ENCODE data around the gene PLD4. TPM values are rescaled to one million over a fixed set of nuclear protein-coding genes. Genes with fewer than 3 reads are reported as not detected.

The PLD4 gene
- total RNA-seq, 1 donor from 2014 or later = 0.05 TPM

DNA sequence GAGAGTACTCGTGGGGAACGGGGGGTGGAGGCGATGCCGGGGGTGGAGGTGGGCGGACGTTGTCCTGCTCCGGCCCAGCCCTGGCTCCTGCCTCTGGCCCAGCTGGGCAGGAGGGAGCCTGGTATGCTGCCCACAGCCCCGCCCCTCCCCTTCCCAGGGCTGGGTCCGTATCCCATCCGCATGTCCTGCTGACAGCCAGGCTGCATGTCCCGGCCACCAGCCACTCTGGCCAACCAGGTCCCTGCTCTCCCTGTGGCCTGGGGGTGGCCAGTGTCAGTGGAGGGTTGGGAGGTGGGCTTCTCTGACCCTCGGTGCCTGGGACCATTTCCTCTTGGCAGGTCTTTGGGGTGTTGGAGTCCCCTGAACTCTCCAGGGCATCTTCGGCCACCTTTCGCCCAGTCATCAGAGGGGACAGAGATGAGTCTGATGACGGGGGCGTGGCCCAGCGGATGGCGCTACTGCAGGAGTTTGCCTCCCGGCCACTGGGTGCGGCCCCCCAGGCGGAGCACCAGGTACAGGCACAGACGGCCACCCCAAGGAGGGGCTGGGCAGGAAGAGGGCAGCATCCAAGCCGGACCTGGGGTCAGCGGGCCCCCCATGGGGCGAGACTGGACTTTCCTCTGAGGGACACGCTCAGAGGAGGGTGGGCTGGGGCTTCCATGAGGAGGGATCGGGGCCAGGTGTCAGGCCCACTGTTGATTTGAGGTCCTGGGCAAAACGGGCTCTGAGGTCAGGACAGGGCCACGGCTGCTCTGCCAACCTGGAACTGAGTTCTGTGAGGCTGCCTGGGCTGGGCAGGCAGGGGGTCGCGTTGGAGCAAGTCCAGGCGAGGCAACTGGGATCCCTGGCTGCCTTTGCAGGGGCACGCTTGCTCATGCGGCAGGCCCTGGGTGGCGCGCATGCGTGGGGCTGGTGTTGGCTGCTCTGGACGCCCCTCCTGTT, 39.4 kb upstream of the PLD4 start:
- Mint-ChIP-seq H3K36me3 (ENCODE audit: insufficient read depth) (peaks cover 4% of the 10 kb centered on the region), H3K27ac (no peak overlapping the region), H3K9me3 (ENCODE audit: low read depth) (no peaks in the 10 kb centered on the region), H3K4me3 (ENCODE audit: low read depth) (no peak overlapping the region), H3K4me1 (ENCODE audit: low read depth) (no peaks in the 10 kb centered on the region), H3K27me3 (no peaks in the 10 kb centered on the region)
- DNase-seq (ENCODE audit: low spot score, unreplicated experiment) = no peak
- TF ChIP-seq, protein P1, sequence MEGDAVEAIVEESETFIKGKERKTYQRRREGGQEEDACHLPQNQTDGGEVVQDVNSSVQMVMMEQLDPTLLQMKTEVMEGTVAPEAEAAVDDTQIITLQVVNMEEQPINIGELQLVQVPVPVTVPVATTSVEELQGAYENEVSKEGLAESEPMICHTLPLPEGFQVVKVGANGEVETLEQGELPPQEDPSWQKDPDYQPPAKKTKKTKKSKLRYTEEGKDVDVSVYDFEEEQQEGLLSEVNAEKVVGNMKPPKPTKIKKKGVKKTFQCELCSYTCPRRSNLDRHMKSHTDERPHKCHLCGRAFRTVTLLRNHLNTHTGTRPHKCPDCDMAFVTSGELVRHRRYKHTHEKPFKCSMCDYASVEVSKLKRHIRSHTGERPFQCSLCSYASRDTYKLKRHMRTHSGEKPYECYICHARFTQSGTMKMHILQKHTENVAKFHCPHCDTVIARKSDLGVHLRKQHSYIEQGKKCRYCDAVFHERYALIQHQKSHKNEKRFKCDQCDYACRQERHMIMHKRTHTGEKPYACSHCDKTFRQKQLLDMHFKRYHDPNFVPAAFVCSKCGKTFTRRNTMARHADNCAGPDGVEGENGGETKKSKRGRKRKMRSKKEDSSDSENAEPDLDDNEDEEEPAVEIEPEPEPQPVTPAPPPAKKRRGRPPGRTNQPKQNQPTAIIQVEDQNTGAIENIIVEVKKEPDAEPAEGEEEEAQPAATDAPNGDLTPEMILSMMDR (IDR thresholded peaks at IDR 0.05; ENCODE audit: unreplicated experiment) = no peak

DNA sequence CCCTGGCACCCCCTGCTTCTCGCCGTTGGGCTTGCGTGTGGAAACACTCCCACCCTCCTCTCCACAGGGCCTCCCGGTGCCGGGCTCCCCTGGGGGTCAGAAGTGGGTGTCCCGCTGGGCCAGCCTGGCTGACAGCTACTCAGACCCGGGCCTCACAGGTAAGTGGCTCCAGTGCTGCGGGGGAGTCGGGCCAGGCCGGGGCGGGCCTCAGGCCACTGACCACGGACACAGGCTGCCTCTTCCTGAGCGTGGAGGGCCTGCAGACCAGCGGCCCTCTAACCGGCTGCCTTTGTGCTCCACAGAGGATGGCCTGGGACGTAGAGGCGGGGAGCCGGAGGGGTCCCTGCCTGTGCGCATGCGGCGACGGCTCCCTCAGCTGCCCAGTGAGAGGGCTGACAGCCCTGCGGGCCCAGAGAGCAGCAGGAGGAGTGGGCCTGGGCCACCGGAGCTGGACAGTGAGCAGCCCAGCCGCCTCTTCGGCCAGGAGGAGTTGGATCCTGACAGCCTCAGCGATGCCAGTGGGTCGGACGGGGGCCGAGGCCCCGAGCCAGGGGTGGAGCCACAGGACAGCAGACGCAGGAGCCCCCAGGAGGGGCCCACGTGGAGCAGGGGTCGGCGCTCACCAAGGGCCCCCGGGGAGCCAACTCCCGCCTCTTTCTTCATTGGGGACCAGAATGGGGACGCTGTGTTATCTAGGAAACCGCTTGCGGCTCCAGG, 38.5 kb upstream of the PLD4 start:
- H3K36me3 Mint-ChIP-seq (ENCODE audit: insufficient read depth) = peaks cover 3% of the 10 kb centered on the region
- DNase-seq (ENCODE audit: low spot score, unreplicated experiment) = no peak
- no peaks in the 10 kb centered on the region for H3K4me1 Mint-ChIP-seq (ENCODE audit: low read depth)
- no peak overlapping the region for H3K4me3 Mint-ChIP-seq (ENCODE audit: low read depth)
- TF ChIP-seq, protein P1 (IDR thresholded peaks at IDR 0.05; ENCODE audit: unreplicated experiment) = no peak
- H3K27me3 Mint-ChIP-seq = no peaks in the 10 kb centered on the region
- H3K9me3 Mint-ChIP-seq (ENCODE audit: low read depth) = no peaks in the 10 kb centered on the region
- H3K27ac Mint-ChIP-seq = no peak overlapping the region

DNA sequence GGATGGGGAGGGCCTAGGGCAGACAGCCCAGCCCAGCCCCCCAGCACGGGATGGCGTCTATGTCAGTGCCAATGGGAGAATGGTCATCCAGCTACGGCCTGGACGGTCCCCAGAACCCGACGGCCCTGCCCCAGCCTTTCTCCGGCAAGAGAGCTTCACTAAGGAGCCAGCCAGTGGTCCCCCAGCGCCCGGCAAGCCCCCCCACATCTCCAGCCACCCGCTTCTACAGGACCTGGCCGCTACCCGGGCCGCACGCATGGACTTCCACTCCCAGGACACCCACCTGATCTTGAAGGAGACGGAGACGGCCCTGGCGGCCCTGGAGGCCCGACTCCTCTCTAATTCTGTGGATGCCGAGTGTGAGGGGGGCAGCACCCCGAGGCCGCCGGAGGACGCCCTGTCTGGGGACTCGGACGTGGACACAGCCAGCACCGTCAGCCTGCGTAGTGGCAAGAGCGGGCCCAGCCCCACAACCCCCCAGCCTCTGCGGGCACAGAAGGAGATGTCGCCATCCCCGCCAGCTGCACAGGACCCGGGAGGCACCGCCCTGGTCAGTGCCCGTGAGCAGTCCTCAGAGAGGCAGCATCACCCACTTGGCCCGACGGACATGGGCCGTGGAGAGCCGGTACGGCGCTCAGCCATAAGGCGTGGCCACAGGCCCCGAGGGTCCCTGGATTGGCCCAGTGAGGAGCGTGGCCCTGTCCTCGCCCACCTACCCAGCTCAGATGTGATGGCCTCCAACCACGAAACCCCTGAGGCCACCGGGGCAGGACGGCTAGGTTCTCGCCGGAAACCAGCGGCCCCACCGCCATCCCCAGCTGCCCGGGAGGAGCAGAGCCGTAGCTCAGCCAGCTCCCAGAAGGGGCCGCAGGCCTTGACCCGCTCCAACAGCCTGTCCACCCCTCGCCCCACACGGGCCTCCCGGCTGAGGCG, 37.7 kb upstream of the PLD4 start:
- Mint-ChIP-seq H3K9me3 (ENCODE audit: low read depth) (no peaks in the 10 kb centered on the region), H3K4me3 (ENCODE audit: low read depth) (no peak overlapping the region), H3K4me1 (ENCODE audit: low read depth) (no peaks in the 10 kb centered on the region), H3K27ac (no peak overlapping the region), H3K36me3 (ENCODE audit: insufficient read depth) (peaks cover 3% of the 10 kb centered on the region), H3K27me3 (no peaks in the 10 kb centered on the region)
- TF ChIP-seq, protein P1 (IDR thresholded peaks at IDR 0.05; ENCODE audit: unreplicated experiment) = no peak
- no peak for DNase-seq (ENCODE audit: low spot score, unreplicated experiment)

DNA sequence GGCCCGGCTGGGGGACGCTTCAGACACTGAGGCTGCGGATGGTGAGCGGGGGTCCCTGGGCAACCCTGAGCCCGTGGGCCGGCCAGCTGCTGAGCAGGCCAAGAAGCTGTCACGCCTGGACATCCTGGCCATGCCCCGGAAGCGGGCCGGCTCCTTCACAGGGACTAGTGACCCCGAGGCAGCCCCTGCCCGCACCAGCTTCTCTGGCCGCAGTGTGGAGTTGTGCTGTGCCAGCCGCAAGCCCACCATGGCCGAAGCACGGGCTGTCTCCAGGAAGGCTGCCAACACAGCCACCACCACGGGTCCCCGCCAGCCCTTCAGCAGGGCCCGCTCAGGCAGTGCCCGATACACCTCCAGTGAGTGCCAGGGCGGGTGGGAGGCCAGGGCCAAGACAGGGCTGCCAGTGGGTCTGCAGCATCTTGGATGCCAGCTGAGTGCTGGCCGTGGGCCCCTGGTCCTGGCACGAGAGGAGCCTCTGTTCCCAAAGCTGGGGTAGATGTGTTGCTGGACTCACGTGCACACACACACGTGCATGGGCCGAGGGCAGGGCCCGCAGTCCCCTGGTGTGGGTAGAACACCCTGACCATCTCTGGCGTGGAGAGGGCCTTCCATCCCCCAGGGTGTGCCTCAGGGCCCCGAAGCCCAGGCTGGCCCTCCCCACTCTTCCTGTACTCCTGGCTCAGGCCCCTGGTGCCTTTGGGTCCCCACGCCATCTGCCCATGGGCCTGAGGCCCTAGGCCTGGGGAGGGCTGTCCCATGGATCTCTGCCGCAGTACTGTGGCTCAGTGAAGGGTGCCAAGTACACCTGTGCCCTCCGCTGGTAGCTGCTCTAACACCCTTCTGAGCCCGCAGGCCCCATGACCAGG, 36.8 kb upstream of the PLD4 start:
- Mint-ChIP-seq H3K4me1 (ENCODE audit: low read depth) (no peaks in the 10 kb centered on the region), H3K4me3 (ENCODE audit: low read depth) (no peak overlapping the region), H3K27me3 (no peaks in the 10 kb centered on the region), H3K36me3 (ENCODE audit: insufficient read depth) (peaks cover 3% of the 10 kb centered on the region), H3K27ac (no peak overlapping the region), H3K9me3 (ENCODE audit: low read depth) (no peaks in the 10 kb centered on the region)
- TF ChIP-seq, protein P1 (IDR thresholded peaks at IDR 0.05; ENCODE audit: unreplicated experiment) = no peak
- no peak for DNase-seq (ENCODE audit: low spot score, unreplicated experiment)
